IPS-18a (cell line): ENCODE results near the gene CYB5R4.

ENCODE experiments used
- H3K27ac ChIP-seq: one replicate; pipeline ENCODE4 v1.5.1; 2013; ENCODE audit warnings: low read length
- H3K27me3 ChIP-seq: one replicate; pipeline ENCODE4 v1.6.1; 2013; ENCODE audit warnings: mild to moderate bottlenecking, low read length; ENCODE audit not compliant: control insufficient read depth, insufficient read depth
- H3K36me3 ChIP-seq: one replicate; pipeline ENCODE4 v1.6.1; 2013; ENCODE audit warnings: low read depth, low read length; ENCODE audit not compliant: control insufficient read depth
- H3K4me1 ChIP-seq: one replicate; pipeline ENCODE4 v1.6.1; 2013; ENCODE audit warnings: low read depth, low read length; ENCODE audit not compliant: control insufficient read depth
- H3K4me3 ChIP-seq: one replicate; pipeline ENCODE4 v1.5.1; 2013; ENCODE audit warnings: low read length
- H3K9ac ChIP-seq: one replicate; pipeline ENCODE4 v1.6.1; 2013; ENCODE audit warnings: mild to moderate bottlenecking, low read length, moderate library complexity
- H3K9me3 ChIP-seq: one replicate; pipeline ENCODE4 v1.6.1; 2013; ENCODE audit warnings: low read depth, low read length; ENCODE audit not compliant: control insufficient read depth

The CYB5R4 gene

DNA sequence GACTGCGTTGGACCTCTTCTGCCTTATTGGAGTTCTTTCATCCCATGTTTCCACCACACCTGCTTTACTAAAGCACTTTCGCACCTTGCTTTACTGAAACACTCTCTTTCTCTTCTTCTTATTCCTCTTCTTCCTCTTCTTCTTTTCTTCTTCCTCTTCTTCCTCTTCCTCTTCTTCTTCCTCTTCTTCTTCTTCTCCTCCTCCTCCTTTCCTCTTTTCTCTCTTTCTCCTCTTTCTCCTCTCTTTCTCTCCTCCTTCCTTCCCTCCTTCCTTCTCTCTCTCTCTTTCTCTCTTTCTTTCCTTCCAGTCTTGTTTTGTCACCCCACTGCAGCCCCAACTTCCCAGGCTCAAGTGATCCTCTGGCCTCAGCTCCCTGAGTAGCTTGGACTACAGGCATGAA lies 10.4 kb upstream of the CYB5R4 start:
- Histone ChIP-seq H3K4me1 (peaks cover 6% of the 10 kb centered on the region), H3K27me3 (peaks cover 28% of the 10 kb centered on the region), H3K4me3 (no peak overlapping the region), H3K27ac (no peak overlapping the region), H3K9me3 (no peaks in the 10 kb centered on the region), H3K36me3 (no peaks in the 10 kb centered on the region), H3K9ac (no peak overlapping the region)

DNA sequence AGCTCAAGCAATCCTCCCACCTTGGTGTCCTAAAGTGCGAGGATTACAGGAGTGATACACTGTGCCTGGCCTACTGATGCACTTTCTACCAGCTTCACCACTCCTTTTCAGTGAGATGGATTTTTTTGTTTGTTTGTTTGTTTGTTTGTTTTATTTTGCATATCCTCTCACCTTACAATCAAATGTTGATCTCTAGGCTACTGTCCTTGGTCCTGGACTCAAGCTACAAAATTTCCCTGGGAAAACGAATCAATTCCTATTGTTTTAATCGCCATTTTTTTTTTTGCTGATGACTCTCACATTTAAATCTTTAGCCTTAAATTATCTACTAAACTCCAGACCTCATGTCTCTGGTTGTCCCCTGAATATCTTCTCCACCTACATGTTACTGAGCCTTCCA lies 9.9 kb upstream of the CYB5R4 start:
- H3K9ac ChIP-seq, result no peak overlapping the region
- H3K4me3 ChIP-seq, result no peak overlapping the region
- peaks cover 6% of the 10 kb centered on the region for H3K4me1 ChIP-seq
- H3K27me3 ChIP-seq, result peaks cover 33% of the 10 kb centered on the region
- H3K27ac ChIP-seq, result no peak overlapping the region
- H3K9me3 ChIP-seq, result no peaks in the 10 kb centered on the region
- no peaks in the 10 kb centered on the region for H3K36me3 ChIP-seq

DNA sequence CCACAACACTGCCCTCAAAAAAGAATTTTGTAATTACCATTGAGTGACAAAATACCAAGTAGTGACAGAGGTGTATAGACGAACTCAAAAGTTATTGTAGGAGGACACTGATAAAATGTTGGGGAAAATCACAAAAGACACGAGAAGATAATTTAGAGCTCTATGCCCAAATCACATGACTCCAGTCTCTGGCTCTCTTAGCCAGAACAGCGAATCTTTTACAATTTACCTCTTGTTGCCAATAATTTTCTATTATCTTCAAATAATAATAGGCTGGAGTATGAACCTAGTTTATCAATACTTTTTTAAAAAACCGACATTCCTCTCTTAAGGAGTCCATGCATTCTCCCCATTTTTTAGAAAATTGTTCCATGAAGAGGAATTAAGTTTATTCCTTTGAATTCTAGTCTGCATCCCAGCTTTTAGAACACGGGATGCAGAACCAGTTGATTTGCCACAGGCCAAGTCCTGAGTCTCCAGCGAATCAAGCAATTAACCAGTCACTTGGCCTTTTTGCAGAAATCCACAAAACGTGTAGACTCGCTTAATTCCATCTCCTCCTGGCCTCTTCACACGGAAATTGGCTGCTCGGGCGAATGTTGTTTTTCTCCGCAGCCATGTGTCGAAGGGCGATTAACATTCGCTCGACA lies 6.8 kb upstream of the CYB5R4 start:
- peak overlapping the region; percentile 75 for H3K4me3 ChIP-seq

DNA sequence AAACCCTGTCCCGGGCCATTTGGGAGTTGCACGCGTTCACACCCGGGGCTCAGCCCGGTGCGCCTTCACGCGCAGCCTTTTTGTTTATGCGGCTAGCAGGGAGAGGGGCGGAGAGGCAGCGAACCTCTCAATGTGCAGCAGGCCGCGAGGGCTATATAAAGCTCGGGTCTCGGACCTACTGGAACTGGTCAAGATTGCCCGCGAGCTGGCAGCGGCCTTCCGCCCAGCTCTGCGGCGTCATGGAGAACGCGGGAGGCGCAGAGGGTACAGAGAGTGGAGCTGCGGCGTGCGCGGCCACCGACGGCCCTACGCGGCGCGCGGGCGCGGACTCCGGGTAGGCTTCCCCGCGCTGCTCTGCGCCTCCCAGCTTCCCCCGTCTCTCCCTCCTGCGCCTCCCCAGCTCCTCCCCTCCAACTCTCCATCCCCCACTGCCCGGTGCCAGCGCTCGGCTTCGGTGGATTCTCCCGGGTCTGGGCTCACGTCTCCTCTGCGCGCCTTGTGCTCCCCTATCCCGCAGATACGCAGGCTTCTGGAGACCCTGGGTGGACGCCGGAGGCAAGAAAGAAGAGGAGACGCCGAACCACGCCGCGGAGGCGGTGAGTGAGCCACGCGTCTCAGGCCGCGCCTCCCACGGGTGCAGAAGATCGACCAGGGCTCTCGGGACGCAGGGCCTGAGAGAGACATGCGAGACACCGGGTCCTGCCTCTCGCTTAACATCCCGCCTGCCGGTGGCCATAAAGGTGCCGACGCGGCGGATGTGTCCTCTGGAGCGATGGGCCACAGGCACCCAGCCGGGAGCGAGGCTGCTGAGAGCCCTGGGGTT lies 6.1 kb upstream of the CYB5R4 start, which contains the start of gene RIPPLY2:
Gene RIPPLY2, plus strand, starts transcription at position 183 of the 823 bp plus-strand sequence. Its CDS starts 57 bp downstream, at position 240.
- peaks cover 45% of the 10 kb centered on the region for H3K27me3 ChIP-seq
- H3K4me3 ChIP-seq, result peak within 1 kb of the TSS; percentile 75
- peak within 1 kb of the TSS; percentile 31 for H3K9ac ChIP-seq
- peaks cover 6% of the 10 kb centered on the region for H3K4me1 ChIP-seq
- H3K27ac ChIP-seq, result no peak within 1 kb of the TSS
- H3K9me3 ChIP-seq, result no peaks in the 10 kb centered on the region
- no peaks in the 10 kb centered on the region for H3K36me3 ChIP-seq

More for the DNA sequence above, 6.8 kb upstream of the CYB5R4 start:
- Histone ChIP-seq H3K9ac (peak overlapping the region; percentile 31), H3K27ac (no peak overlapping the region), H3K36me3 (no peaks in the 10 kb centered on the region), H3K27me3 (peaks cover 45% of the 10 kb centered on the region), H3K9me3 (no peaks in the 10 kb centered on the region), H3K4me1 (peaks cover 6% of the 10 kb centered on the region)

DNA sequence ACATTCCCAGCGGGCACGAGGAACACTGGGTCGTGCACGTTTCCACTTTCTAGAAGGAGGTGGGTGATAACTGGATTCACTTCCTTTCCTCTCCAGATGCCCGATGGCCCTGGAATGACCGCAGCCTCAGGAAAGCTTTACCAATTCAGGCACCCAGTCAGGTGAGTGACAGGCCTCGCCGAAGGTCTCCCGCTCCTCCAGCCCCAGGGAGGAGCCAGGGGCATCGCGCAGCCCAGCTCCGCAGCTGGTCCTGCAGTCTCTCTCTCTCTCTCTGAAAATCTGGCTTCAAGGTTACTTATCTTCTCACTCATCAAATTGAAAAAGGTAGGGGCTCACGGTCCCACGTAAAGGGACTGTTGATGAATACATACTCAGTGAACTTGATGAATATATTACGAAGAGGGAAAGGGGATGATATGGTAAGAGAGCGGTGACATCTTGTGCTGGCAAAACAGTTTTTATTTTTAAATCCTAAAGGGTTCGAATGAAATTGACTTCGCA lies 5.4 kb upstream of the CYB5R4 start:
- Histone ChIP-seq H3K9me3 (no peaks in the 10 kb centered on the region), H3K4me1 (peaks cover 8% of the 10 kb centered on the region), H3K9ac (no peak overlapping the region), H3K4me3 (peak overlapping the region; percentile 75), H3K36me3 (no peaks in the 10 kb centered on the region), H3K27me3 (peaks cover 45% of the 10 kb centered on the region), H3K27ac (no peak overlapping the region)

DNA sequence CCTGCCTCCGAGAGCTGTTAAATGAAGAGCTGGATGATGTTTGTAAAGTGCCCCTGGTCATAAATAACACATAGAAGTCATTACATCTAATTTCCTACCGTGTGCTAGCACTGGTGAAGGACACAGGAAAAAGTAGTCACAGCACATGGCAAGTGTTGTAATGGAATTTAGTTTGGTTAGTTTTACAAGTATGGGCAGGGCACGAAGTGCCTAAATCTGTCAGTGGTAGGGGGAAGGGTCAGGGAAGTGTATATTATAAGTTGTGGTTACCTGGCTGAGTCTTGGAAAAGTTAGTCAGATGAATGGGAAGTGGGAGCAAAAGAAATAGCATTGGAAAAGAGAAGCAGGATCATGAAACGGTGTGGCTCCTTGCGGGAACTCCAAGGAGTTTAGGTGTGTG lies 4.7 kb upstream of the CYB5R4 start:
- no peaks in the 10 kb centered on the region for H3K36me3 ChIP-seq
- H3K4me1 ChIP-seq, result peaks cover 10% of the 10 kb centered on the region
- H3K9me3 ChIP-seq, result no peaks in the 10 kb centered on the region
- peaks cover 45% of the 10 kb centered on the region for H3K27me3 ChIP-seq
- H3K27ac ChIP-seq, result no peak overlapping the region
- H3K4me3 ChIP-seq, result no peak overlapping the region
- no peak overlapping the region for H3K9ac ChIP-seq

DNA sequence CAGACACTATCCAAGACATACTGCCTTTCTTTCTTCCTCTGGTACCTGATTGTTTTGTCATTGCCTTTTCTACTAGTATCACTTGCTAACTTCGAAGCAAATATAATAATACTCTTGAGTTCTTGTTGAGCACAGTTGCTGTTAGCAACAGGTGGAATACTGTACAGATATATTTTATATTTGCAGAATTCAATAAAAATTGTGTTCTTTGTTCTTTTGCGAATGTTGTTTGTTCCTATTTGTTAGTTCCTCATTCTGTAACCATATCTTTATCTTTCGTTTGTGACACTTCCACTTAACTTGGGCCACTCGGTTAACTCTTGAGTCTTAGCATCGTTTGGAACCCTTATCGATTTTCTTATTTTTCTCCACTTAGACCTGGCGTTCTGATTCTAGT lies 868 bp downstream of the CYB5R4 start:
- Histone ChIP-seq H3K4me1 (peaks cover 3% of the 10 kb centered on the region), H3K9ac (peak overlapping the region; percentile 43), H3K36me3 (peaks cover 7% of the 10 kb centered on the region), H3K9me3 (no peaks in the 10 kb centered on the region), H3K4me3 (peak overlapping the region; percentile 95), H3K27ac (no peak overlapping the region), H3K27me3 (peaks cover 9% of the 10 kb centered on the region)

DNA sequence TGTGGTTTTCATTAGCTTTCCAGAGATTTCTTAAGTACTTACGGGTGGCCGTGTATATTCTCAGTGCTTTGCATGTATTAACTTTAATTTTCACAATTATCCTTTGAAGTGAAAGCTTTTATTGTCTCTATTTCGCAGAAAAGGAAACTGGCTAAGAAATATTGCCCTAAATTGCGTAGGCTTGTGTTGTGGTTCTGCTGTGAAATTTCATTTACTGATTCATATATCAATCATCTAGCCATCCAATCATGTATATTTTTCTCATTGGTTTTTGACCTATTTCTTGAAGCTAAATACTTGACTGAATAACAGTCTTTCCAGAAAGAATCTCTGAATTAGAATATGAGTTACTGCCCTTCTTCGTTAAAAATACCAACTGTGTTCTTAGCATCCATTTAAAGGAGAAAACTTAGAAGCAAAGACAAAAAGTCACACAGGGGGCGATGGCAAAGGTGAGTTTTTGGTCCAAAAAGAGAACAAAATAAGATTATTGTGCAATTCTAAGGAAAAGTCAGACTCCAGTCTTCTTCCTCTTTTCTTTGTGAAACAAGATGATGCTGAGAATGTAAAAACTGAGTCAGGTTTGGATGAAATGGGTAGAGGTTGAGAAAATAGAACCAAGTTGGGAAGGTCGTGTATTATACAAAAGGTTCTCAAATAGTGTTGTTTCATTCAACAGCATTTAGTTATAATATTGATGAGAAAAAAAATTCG lies 1.4 kb downstream of the CYB5R4 start:
- no peaks in the 10 kb centered on the region for H3K9me3 ChIP-seq
- peaks cover 3% of the 10 kb centered on the region for H3K27me3 ChIP-seq
- H3K27ac ChIP-seq, result no peak overlapping the region
- peak overlapping the region; percentile 95 for H3K4me3 ChIP-seq
- H3K4me1 ChIP-seq, result peaks cover 3% of the 10 kb centered on the region
- H3K36me3 ChIP-seq, result peaks cover 7% of the 10 kb centered on the region
- H3K9ac ChIP-seq, result no peak overlapping the region

DNA sequence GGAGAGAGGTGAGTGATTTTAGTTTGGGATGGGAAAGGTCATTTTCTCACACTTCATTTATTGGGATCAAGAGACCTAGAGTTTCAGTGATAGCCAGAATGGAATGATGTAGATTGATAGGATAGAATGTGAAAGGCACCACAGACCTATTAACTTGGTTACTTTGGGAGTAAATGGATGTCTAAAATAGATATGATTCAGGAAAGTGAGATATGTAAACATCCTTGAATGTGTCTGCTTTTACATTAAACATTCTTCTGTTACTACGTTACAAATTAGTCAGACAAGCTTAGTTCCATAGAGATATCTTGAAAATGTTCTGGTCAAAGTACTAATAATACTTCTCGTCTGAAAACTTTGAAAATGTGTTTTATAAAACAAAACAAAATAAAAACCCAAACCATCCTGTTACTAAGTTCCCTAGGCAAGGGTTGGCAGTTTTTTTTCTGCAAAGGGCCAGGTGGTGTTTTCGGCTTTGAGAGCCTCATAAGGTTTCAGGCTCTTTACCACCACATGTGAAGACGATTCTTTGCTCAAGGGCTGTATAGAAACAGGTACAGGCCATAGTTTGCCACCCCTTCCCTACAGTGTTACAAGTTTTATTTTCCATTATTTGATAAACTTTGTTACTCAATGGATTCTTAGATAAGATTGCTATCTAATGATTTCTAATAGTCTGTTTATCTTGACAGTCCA lies 3.4 kb downstream of the CYB5R4 start:
- Histone ChIP-seq H3K36me3 (peaks cover 7% of the 10 kb centered on the region), H3K9me3 (peaks cover 7% of the 10 kb centered on the region), H3K27me3 (peaks cover 3% of the 10 kb centered on the region), H3K27ac (no peak overlapping the region), H3K4me3 (no peak overlapping the region), H3K9ac (no peak overlapping the region), H3K4me1 (peaks cover 3% of the 10 kb centered on the region)

DNA sequence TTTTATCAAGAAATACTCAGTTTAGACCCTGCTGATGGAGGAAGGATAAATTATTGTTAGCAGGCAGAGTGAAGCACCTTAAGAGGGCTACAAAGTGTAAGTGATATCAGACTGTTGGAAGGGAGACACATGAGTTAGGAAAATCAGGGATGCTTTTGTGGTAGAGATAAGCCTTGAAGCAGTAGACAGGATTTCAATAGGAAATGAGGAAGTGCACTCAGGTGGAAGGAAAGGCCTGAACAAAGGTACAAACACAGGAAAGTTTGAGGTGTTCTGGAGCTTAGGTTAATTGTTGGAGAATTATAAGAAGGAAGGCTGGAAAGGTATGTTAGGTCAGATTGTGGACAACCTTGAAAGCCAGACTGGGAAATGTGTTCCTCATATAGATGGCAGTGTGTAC lies 7.6 kb downstream of the CYB5R4 start:
- H3K36me3 ChIP-seq, result peaks cover 7% of the 10 kb centered on the region
- H3K27ac ChIP-seq, result no peak overlapping the region
- H3K27me3 ChIP-seq, result no peaks in the 10 kb centered on the region
- H3K9ac ChIP-seq, result no peak overlapping the region
- peaks cover 13% of the 10 kb centered on the region for H3K9me3 ChIP-seq
- H3K4me1 ChIP-seq, result no peaks in the 10 kb centered on the region
- no peak overlapping the region for H3K4me3 ChIP-seq
